ENCODE data around the gene SIGLEC12.
"Not testable (repeated sequence)": the region's sequence is repeated elsewhere in the genome, so short reads cannot be mapped to it uniquely, and the experiment has no call there.

Gene SIGLEC12

GRCh38 chr19:51457351-51458013 lies 44.1 kb downstream of the SIGLEC12 start:
- no peak for DNase-seq (ENCODE audit: low spot score)

GRCh38 chr19:51456541-51457290 lies 44.9 kb downstream of the SIGLEC12 start:
- no peak for DNase-seq (ENCODE audit: low spot score)

GRCh38 chr19:51450730-51451307 lies 50.8 kb downstream of the SIGLEC12 start:
- no peak for DNase-seq (ENCODE audit: low spot score)

- DNase-seq (ENCODE audit: low spot score): no peak
Observed at GRCh38 chr19:51448411-51449016, 53.1 kb downstream of the SIGLEC12 start.

GRCh38 chr19:51448011-51448410 lies 53.6 kb downstream of the SIGLEC12 start:
- no peak for DNase-seq (ENCODE audit: low spot score)

GRCh38 chr19:51447510-51447909 lies 54.1 kb downstream of the SIGLEC12 start:
- DNase-seq (ENCODE audit: low spot score): not testable (repeated sequence)

DNA sequence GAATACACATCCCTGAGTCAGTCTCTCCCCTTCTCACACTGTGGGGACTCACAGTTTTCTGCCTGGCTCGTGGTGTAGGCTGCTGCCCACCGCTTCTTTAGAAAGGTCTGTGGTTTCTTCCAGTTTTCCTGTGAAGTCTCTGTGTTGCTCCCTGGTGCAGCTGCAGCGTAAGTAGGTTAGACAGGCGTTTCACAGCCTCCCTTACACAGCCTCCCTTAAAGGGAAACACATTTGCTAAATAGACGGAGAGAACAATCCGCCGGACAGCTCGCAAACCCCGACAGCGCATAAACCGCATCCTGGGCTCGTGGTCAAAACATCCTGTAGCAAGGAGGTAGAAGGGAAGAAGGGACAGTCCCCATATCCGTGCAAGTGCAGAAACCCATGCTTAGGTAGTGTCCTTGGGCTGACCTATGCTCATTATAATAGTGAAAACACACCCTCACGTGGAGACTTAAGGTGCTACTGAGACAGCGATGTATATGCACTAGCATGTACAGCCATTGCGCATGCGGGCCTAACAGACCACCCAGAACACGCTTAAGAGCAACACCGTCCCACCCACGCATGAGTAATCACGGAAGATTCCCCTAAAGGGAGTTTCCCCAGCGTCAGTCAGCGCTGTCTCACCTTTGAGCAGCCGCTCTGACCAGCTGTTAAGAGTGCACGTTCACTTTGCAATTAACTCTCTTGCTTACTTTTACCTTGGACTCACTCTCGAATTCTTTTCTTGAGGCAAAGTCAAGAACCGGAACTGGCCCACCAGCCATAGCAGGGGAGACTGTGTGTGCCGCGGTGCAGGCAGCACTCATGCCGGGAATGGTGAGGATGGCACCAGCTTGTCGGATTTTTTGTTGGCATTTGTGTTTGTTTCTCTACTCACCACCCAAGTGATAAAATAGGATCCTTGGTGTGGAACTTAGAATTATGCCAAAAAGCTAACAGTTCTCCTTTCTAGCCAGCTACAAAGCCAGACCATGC lies 59.9 kb downstream of the SIGLEC12 start:
- no peak for DNase-seq (ENCODE audit: low spot score)
